Vagina (tissue), 2 donors: ENCODE measurements around the gene TRMT112.

Source experiments
- POLR2A ChIP-seq, 2 donors: fragments of 450-650 bp; IDR thresholded peaks; one replicate each; pipeline ENCODE4 v1.6.1; 2017; ENCODE audit warnings: antibody characterized with exemption in 2 of 2, mild to moderate bottlenecking in 2 of 2, moderate library complexity in 2 of 2
- POLR2AphosphoS5 ChIP-seq, 2 donors: sonication (generic); formaldehyde crosslinking; IDR thresholded peaks; one replicate each; pipeline ENCODE4 v1.9.0; 2017; ENCODE audit warnings: antibody characterized with exemption in 2 of 2, mild to moderate bottlenecking in 2 of 2, low read depth in 1 of 2; ENCODE audit not compliant: insufficient read depth in 1 of 2
- TF ChIP-seq, protein P1 (sequence below), 3 experiments: fragments of 450-650 bp in 2 of 3; fragments of 200-600 bp in 1 of 3; sonication (generic) in 1 of 3; IDR thresholded peaks; one replicate each; pipeline ENCODE4 v1.5.1; 2017 to 2019; ENCODE audit warnings: antibody characterized with exemption in 3 of 3, mild to moderate bottlenecking in 2 of 3, moderate library complexity in 2 of 3

- TF ChIP-seq POLR2A (IDR thresholded peaks at IDR 0.05), result no peak
- TF ChIP-seq, protein P1, sequence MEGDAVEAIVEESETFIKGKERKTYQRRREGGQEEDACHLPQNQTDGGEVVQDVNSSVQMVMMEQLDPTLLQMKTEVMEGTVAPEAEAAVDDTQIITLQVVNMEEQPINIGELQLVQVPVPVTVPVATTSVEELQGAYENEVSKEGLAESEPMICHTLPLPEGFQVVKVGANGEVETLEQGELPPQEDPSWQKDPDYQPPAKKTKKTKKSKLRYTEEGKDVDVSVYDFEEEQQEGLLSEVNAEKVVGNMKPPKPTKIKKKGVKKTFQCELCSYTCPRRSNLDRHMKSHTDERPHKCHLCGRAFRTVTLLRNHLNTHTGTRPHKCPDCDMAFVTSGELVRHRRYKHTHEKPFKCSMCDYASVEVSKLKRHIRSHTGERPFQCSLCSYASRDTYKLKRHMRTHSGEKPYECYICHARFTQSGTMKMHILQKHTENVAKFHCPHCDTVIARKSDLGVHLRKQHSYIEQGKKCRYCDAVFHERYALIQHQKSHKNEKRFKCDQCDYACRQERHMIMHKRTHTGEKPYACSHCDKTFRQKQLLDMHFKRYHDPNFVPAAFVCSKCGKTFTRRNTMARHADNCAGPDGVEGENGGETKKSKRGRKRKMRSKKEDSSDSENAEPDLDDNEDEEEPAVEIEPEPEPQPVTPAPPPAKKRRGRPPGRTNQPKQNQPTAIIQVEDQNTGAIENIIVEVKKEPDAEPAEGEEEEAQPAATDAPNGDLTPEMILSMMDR (IDR thresholded peaks at IDR 0.05), result no peak
- TF ChIP-seq POLR2AphosphoS5 (IDR thresholded peaks at IDR 0.05; ENCODE audit: insufficient read depth in 1 of 2, low read depth in 1 of 2), result no peak
Measured at GRCh38 chr11:64321533-64321932, 4.2 kb upstream of the TRMT112 start.
